ENCODE measurements around the gene STOML2. TPM values are rescaled to one million over a fixed set of nuclear protein-coding genes. Genes with fewer than 3 reads are reported as not detected.

The STOML2 gene
- total RNA-seq, 2 experiments from 2014 or later, result 260 to 271 TPM

Other genes with a start within 250 kb of the STOML2 start
- under 1 TPM; 0.23 to 0.30 TPM for gene PHF24, start 144.8 kb downstream of the STOML2 start, total RNA-seq
- gene DNAJB5, start 113.4 kb downstream of the STOML2 start, total RNA-seq, result 1 to 10 TPM; 7.6 to 8.1 TPM
- gene VCP, start 30.5 kb downstream of the STOML2 start, total RNA-seq, result 100 to 1,000 TPM; 264 to 289 TPM
- gene FANCG, start 23.2 kb downstream of the STOML2 start, total RNA-seq, result 100 to 1,000 TPM in 1 of 2 experiments, 10 to 100 TPM in 1; 92.8 to 113 TPM
- 10 to 100 TPM; 24.3 to 25.4 TPM for gene PIGO, start 6.5 kb downstream of the STOML2 start, total RNA-seq
- gene ATOSB, start 12.7 kb upstream of the STOML2 start, total RNA-seq, result 1 to 10 TPM; 3.8 to 4.1 TPM
- 1 to 10 TPM; 2.5 to 3.7 TPM for gene UNC13B, start 58.9 kb upstream of the STOML2 start, total RNA-seq